OCI-LY1 (cell line): ENCODE measurements around the gene NOL8.
A peak's percentile ranks its signal among the peaks of the same experiment; 100 is the strongest.

Experiments used
- H2AFZ ChIP-seq: fragments of 200-600 bp; sonication (generic), shearing (Covaris generic); 2 replicates; pipeline ENCODE4 v1.6.0; 2014; ENCODE audit warnings: antibody characterized with exemption, mild to moderate bottlenecking, low read length
- H3F3A ChIP-seq: fragments of 200-600 bp; sonication (generic), shearing (Covaris generic); 2 replicates; pipeline ENCODE4 v1.6.0; 2014; ENCODE audit warnings: mild to moderate bottlenecking, antibody characterized with exemption, low read length, moderate library complexity; ENCODE audit not compliant: insufficient read depth
- H3K27ac ChIP-seq: fragments of 200-600 bp; sonication (generic); 2 replicates; pipeline ENCODE4 v1.5.1; 2014; ENCODE audit warnings: low read length, mixed run types, mild to moderate bottlenecking, low read depth; ENCODE audit not compliant: poor library complexity, severe bottlenecking
- H3K27me3 ChIP-seq: fragments of 200-600 bp; sonication (generic); 2 replicates; pipeline ENCODE4 v1.6.0; 2014; ENCODE audit warnings: antibody characterized with exemption, mild to moderate bottlenecking, low read length, moderate library complexity; ENCODE audit not compliant: insufficient read depth
- H3K36me3 ChIP-seq: fragments of 200-600 bp; sonication (generic); 2 replicates; pipeline ENCODE4 v1.6.1; 2014; ENCODE audit warnings: mild to moderate bottlenecking, antibody characterized with exemption, low read length, moderate library complexity, mixed read lengths; ENCODE audit not compliant: insufficient read depth
- H3K4me1 ChIP-seq: fragments of 200-600 bp; sonication (generic); 2 replicates; pipeline ENCODE4 v1.5.1; 2014; ENCODE audit warnings: mild to moderate bottlenecking, low read length, moderate library complexity; ENCODE audit not compliant: insufficient read depth, severe bottlenecking
- H3K4me2 ChIP-seq: fragments of 200-600 bp; sonication (generic), shearing (Covaris generic); 2 replicates; pipeline ENCODE4 v1.6.1; 2014; ENCODE audit warnings: low read length
- H3K4me3 ChIP-seq: fragments of 200-600 bp; sonication (generic); 2 replicates; pipeline ENCODE4 v1.5.1; 2014; ENCODE audit warnings: low read length, low read depth, mild to moderate bottlenecking, mixed read lengths; ENCODE audit not compliant: poor library complexity, severe bottlenecking
- H3K79me2 ChIP-seq: fragments of 200-600 bp; shearing (Covaris generic); 2 replicates; pipeline ENCODE4 v1.6.1; 2016; ENCODE audit warnings: mixed run types, low read length, mixed read lengths; ENCODE audit not compliant: insufficient read depth
- H3K9ac ChIP-seq: fragments of 200-600 bp; sonication (generic), shearing (Covaris generic); 2 replicates; pipeline ENCODE4 v1.6.1; 2014; ENCODE audit warnings: mild to moderate bottlenecking, low read length, mixed read lengths
- H3K9me2 ChIP-seq: fragments of 200-600 bp; sonication (generic), shearing (Covaris generic); 2 replicates; pipeline ENCODE4 v1.6.1; 2014; ENCODE audit warnings: low read depth, mild to moderate bottlenecking, low read length, mixed read lengths
- H3K9me3 ChIP-seq: fragments of 200-600 bp; shearing (Covaris generic); 2 replicates; pipeline ENCODE4 v1.6.1; 2014; ENCODE audit warnings: low read length, mixed read lengths
- H4K20me1 ChIP-seq: fragments of 200-600 bp; sonication (generic), shearing (Covaris generic); 2 replicates; pipeline ENCODE4 v1.6.0; 2016; ENCODE audit warnings: mild to moderate bottlenecking, low read length; ENCODE audit not compliant: insufficient read depth
- CTCF ChIP-seq: fragments of 200-600 bp; sonication (generic), shearing (Covaris generic); IDR thresholded peaks from 2 replicates; pipeline ENCODE4 v1.5.1; 2017; ENCODE audit warnings: mild to moderate bottlenecking, antibody characterized with exemption, low read length, moderate library complexity, mixed read lengths
- EZH2 ChIP-seq: fragments of 200-600 bp; sonication (generic), shearing (Covaris generic); IDR thresholded peaks from 2 replicates; pipeline ENCODE4 v1.8.0; 2017; ENCODE audit warnings: borderline replicate concordance, mixed run types, mild to moderate bottlenecking, antibody characterized with exemption, low read length, moderate library complexity, mixed read lengths

The NOL8 gene

GRCh38 chr9:92332577-92333281, 7.6 kb upstream of the NOL8 start:
- TF ChIP-seq EZH2: no peak
- no peak for TF ChIP-seq CTCF
- H3K79me2 ChIP-seq: peaks cover 11% of the 10 kb centered on the region; the same call in 1 of the 2 replicates

GRCh38 chr9:92328225-92328624, 3.1 kb upstream of the NOL8 start:
- no peak overlapping the region for H3K4me3 ChIP-seq
- TF ChIP-seq EZH2: no peak
- peak; percentile 27; the same call in 1 of the 2 replicates for TF ChIP-seq CTCF
- H3K79me2 ChIP-seq: peaks cover 44% of the 10 kb centered on the region
- peaks cover 13% of the 10 kb centered on the region; the same call in 1 of the 2 replicates for H3K36me3 ChIP-seq
- H3K4me1 ChIP-seq: peaks cover 33% of the 10 kb centered on the region
- no peaks in the 10 kb centered on the region for H3F3A ChIP-seq
- no peak overlapping the region for H3K9ac ChIP-seq
- no peak overlapping the region for H3K27ac ChIP-seq
- no peaks in the 10 kb centered on the region for H4K20me1 ChIP-seq
- H3K9me3 ChIP-seq: no peaks in the 10 kb centered on the region
- H3K9me2 ChIP-seq: no peaks in the 10 kb centered on the region
- no peak overlapping the region for H2AFZ ChIP-seq
- H3K4me2 ChIP-seq: peak overlapping the region; percentile 85; the same call in 1 of the 2 replicates
- no peaks in the 10 kb centered on the region for H3K27me3 ChIP-seq

More at GRCh38 chr9:92332577-92333281, 7.6 kb upstream of the NOL8 start:
- H2AFZ ChIP-seq: no peak overlapping the region
- no peaks in the 10 kb centered on the region for H3K9me2 ChIP-seq
- H3F3A ChIP-seq: no peaks in the 10 kb centered on the region
- peaks cover 6% of the 10 kb centered on the region for H3K4me1 ChIP-seq
- no peaks in the 10 kb centered on the region for H4K20me1 ChIP-seq
- H3K27me3 ChIP-seq: no peaks in the 10 kb centered on the region
- H3K36me3 ChIP-seq: peaks cover 35% of the 10 kb centered on the region
- H3K4me2 ChIP-seq: no peak overlapping the region
- H3K9ac ChIP-seq: no peak overlapping the region
- no peaks in the 10 kb centered on the region for H3K9me3 ChIP-seq
- H3K27ac ChIP-seq: no peak overlapping the region
- no peak overlapping the region for H3K4me3 ChIP-seq

GRCh38 chr9:92327283-92327850, 2.2 kb upstream of the NOL8 start:
- Histone ChIP-seq H3K9me2 (no peaks in the 10 kb centered on the region), H3F3A (no peaks in the 10 kb centered on the region), H4K20me1 (no peaks in the 10 kb centered on the region), H3K4me2 (peak overlapping the region; percentile 85), H3K36me3 (peaks cover 13% of the 10 kb centered on the region), H2AFZ (no peak overlapping the region), H3K79me2 (peaks cover 44% of the 10 kb centered on the region), H3K9ac (peak overlapping the region; percentile 71), H3K27ac (no peak overlapping the region), H3K4me1 (peaks cover 33% of the 10 kb centered on the region), H3K9me3 (no peaks in the 10 kb centered on the region), H3K4me3 (peak overlapping the region; percentile 86), H3K27me3 (no peaks in the 10 kb centered on the region)
- TF ChIP-seq CTCF: no peak
- no peak for TF ChIP-seq EZH2
